Progenitor cell of endocrine pancreas (in vitro differentiated cells): ENCODE measurements around the gene RBBP4. TPM values are rescaled to one million over a fixed set of nuclear protein-coding genes. Genes with fewer than 3 reads are reported as not detected.
"Not testable (repeated sequence)": the region's sequence is repeated elsewhere in the genome, so short reads cannot be mapped to it uniquely, and the experiment has no call there.

Source experiments
- DNase-seq: peaks from one replicate; pipeline ENCODE4 v3.0.0; 2021; ENCODE audit warnings: low spot score; ENCODE audit not compliant: unreplicated experiment
- H3K27ac Mint-ChIP-seq: 2 replicates; pipeline ENCODE4 v1.8.0; 2021; ENCODE audit warnings: mild to moderate bottlenecking, moderate library complexity, mixed read lengths
- H3K27me3 Mint-ChIP-seq: 2 replicates; pipeline ENCODE4 v1.8.0; 2021; ENCODE audit warnings: mixed read lengths
- H3K36me3 Mint-ChIP-seq: 2 replicates; pipeline ENCODE4 v1.8.0; 2022; ENCODE audit warnings: mixed read lengths; ENCODE audit not compliant: insufficient read depth
- H3K4me1 Mint-ChIP-seq: 2 replicates; pipeline ENCODE4 v1.8.0; 2021; ENCODE audit warnings: low read depth, mixed read lengths
- H3K4me3 Mint-ChIP-seq: 2 replicates; pipeline ENCODE4 v1.8.0; 2021; ENCODE audit warnings: low read depth, mild to moderate bottlenecking, moderate library complexity, mixed read lengths
- H3K9me3 Mint-ChIP-seq: 2 replicates; pipeline ENCODE4 v1.8.0; 2021; ENCODE audit warnings: low read depth, mixed read lengths
- total RNA-seq: library from RNA; stranded (reverse); gene quantifications from 2 replicates; pipeline ENCODE4 v1.2.1, GENCODE V29; 2021
- TF ChIP-seq, protein P1 (sequence below): fragments of 200-600 bp; sonication (generic); IDR thresholded peaks from one replicate; pipeline ENCODE4 v1.5.0; 2021; ENCODE audit warnings: antibody characterized with exemption, mild to moderate bottlenecking; ENCODE audit not compliant: unreplicated experiment

Gene RBBP4
- total RNA-seq, 1 donor from 2014 or later = 426 TPM

DNA sequence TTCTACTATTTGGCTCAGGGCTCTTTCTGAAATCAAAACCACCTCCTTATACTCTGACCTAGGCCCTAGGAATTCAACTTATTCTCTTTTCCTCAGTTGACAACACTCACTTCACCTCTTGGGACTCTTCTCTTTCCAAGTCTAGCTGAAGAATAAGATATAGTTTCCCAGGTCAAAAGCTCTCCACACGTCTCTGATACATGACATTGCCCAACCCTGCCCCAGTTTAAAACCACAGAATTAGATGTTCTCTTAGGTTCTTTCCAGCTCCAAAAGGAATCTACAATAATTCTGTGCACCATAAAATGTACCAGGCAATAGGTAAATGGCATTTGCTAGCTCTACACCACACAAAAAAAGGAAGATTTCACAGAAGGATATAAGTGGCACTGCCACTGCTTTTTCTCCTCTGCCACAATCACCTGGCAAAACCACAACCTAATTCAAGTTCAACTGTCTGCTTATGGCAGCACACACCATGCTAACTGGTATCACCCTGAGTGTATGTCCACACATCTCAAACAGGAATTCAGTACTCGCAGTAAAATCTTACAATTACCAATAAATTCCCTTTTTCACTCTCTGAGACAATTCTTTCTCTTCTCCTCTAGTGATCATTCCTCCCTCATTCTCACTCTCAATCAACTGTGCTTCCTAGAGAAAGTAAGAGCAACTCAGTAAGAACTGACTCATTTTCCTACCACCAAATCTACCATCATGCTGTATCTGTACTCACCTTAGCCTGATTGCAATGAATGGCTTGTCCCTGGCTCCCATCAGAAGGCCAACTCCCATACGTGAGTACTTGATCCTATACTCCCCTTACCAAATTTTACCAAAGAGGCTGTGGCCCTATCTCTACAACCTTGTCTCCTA lies 28.0 kb upstream of the RBBP4 start:
- DNase-seq = no peak
- no peaks in the 10 kb centered on the region for H3K27me3 Mint-ChIP-seq
- no peaks in the 10 kb centered on the region for H3K4me1 Mint-ChIP-seq
- H3K36me3 Mint-ChIP-seq = peaks cover 10% of the 10 kb centered on the region
- TF ChIP-seq, protein P1, sequence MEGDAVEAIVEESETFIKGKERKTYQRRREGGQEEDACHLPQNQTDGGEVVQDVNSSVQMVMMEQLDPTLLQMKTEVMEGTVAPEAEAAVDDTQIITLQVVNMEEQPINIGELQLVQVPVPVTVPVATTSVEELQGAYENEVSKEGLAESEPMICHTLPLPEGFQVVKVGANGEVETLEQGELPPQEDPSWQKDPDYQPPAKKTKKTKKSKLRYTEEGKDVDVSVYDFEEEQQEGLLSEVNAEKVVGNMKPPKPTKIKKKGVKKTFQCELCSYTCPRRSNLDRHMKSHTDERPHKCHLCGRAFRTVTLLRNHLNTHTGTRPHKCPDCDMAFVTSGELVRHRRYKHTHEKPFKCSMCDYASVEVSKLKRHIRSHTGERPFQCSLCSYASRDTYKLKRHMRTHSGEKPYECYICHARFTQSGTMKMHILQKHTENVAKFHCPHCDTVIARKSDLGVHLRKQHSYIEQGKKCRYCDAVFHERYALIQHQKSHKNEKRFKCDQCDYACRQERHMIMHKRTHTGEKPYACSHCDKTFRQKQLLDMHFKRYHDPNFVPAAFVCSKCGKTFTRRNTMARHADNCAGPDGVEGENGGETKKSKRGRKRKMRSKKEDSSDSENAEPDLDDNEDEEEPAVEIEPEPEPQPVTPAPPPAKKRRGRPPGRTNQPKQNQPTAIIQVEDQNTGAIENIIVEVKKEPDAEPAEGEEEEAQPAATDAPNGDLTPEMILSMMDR = no peak
- H3K9me3 Mint-ChIP-seq = no peaks in the 10 kb centered on the region
- no peak overlapping the region for H3K4me3 Mint-ChIP-seq
- peak overlapping the region; percentile 3 for H3K27ac Mint-ChIP-seq

DNA sequence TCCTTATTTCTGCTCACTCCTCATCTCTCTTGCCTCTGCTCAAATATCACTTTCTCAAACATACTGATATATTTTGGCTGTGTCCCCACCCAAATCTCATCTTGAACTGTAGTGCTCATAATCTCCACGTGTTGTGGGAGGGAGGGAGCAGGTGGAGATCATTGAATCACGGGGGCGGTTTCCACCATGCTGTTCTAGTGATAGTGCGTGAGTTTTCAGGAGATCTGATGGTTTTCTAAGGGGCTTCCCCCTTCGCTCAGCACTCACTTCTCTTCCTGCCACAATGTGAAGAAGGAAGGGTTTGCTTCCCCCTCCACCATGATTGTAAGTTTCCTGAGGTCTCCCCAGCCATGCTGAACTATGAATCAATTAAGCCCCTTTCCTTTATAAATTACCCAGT lies 27.2 kb upstream of the RBBP4 start:
- Mint-ChIP-seq H3K27me3 (no peaks in the 10 kb centered on the region), H3K9me3 (no peaks in the 10 kb centered on the region), H3K36me3 (peaks cover 10% of the 10 kb centered on the region), H3K4me1 (no peaks in the 10 kb centered on the region), H3K27ac (peak overlapping the region; percentile 34), H3K4me3 (no peak overlapping the region)
- no peak for DNase-seq
- TF ChIP-seq, protein P1 = no peak

DNA sequence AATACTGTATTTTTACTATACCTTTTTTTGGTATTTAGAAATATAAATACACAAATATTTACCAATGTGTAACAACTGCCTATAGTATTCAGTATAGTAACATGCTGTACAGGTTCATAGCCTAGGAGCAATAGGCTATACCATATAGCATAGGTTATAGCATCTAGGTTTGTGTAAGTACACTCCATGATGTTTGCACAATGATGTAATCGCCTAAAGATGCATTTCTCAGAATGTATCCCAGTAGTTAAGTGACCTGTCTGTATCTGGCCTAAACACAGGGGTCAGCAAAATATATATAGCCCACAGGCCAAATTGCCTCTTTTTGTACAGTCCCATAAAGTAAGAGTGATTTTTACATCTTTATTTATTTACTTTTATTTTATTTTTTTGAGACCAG lies 24.8 kb upstream of the RBBP4 start:
- no peaks in the 10 kb centered on the region for H3K27me3 Mint-ChIP-seq
- H3K36me3 Mint-ChIP-seq = peaks cover 8% of the 10 kb centered on the region
- no peaks in the 10 kb centered on the region for H3K9me3 Mint-ChIP-seq
- no peak overlapping the region for H3K27ac Mint-ChIP-seq
- no peaks in the 10 kb centered on the region for H3K4me1 Mint-ChIP-seq
- DNase-seq = no peak
- H3K4me3 Mint-ChIP-seq = no peak overlapping the region
- TF ChIP-seq, protein P1 = no peak

DNA sequence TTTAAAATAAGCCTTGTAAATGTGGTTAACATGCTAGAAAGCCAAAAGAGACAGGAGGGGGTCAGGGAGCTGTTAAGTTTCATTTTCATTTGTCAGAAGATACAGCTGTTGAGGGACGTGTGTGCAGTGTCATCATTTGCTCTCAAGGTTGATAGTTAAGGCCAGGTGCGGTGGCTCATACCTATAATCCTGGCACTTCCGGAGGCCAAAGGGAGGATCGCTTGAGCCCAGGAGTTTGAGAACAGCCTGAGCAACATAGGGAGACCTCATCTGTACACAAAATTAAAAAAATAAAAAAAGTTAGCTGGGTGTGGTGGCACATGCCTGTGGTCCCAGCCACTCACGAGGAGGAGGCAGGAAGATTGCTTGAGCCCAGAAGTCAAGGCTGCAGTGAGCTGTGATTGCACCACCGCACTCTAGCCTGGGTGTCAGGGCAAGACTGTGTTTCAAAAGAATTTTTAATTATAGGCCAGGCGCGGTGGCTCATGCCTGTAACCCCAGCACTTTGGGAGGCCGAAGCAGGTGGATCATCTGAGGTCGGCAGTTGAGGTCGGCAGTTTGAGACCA lies 23.3 kb upstream of the RBBP4 start:
- peaks cover 5% of the 10 kb centered on the region for H3K36me3 Mint-ChIP-seq
- no peak for DNase-seq
- no peaks in the 10 kb centered on the region for H3K4me1 Mint-ChIP-seq
- H3K9me3 Mint-ChIP-seq = no peaks in the 10 kb centered on the region
- H3K4me3 Mint-ChIP-seq = no peak overlapping the region
- no peaks in the 10 kb centered on the region for H3K27me3 Mint-ChIP-seq
- TF ChIP-seq, protein P1 = no peak
- H3K27ac Mint-ChIP-seq = no peak overlapping the region

DNA sequence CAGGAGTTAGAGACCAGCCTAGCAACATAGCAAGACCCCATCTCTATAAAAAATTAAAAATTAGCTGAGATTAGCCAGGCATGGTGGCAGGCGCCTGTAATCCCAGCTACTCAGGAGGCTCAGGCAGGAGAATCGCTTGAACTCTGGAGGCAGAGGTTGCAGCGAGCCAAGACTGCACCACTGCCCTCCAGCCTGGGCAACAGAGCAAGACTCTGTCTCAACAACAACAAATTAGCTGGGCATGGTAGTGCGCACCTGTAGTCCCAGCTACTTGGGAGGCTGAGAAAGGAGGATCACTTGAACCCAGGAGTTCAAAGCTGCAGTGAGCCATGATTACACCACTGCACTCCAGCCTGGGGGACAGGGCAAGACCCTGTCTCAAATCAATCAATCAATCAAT lies 20.8 kb upstream of the RBBP4 start:
- not testable (repeated sequence) for H3K4me3 Mint-ChIP-seq, H3K4me1 Mint-ChIP-seq, H3K9me3 Mint-ChIP-seq, DNase-seq, H3K27ac Mint-ChIP-seq, H3K36me3 Mint-ChIP-seq, H3K27me3 Mint-ChIP-seq

DNA sequence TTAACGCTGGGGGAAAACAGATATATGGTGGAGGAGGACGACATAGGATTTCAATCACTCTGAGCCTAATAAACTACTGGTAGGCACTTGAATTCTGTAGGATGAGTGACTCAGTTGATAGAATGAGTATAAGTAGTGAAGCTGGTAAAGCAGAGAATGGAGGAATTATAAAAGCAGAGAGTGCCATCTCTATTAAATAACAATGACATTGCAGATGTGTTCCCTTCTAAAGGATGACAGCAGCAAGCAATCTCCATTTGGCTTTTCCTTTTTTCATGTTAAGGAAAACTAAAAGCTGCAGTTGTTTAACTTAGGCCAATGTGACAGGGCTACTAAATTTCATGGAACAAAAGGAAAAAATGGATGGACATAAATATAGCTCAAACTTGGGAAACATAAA lies 18.2 kb upstream of the RBBP4 start:
- H3K9me3 Mint-ChIP-seq = no peaks in the 10 kb centered on the region
- TF ChIP-seq, protein P1 = no peak
- no peak for DNase-seq
- peaks cover 13% of the 10 kb centered on the region for H3K36me3 Mint-ChIP-seq
- H3K4me1 Mint-ChIP-seq = peaks cover 10% of the 10 kb centered on the region
- no peak overlapping the region for H3K4me3 Mint-ChIP-seq
- peak overlapping the region; percentile 51 for H3K27ac Mint-ChIP-seq
- no peaks in the 10 kb centered on the region for H3K27me3 Mint-ChIP-seq
